GM13976 (cell line): ENCODE measurements around the gene MRPL53.
A peak's percentile ranks its signal among the peaks of the same experiment; 100 is the strongest.
"Not testable (repeated sequence)": the region's sequence is repeated elsewhere in the genome, so short reads cannot be mapped to it uniquely, and the experiment has no call there.

ENCODE experiments used
- DNase-seq: peaks from one replicate; pipeline ENCODE4 v3.0.0; 2012; ENCODE audit warnings: low spot score
- CTCF ChIP-seq: IDR thresholded peaks from 2 replicates; pipeline ENCODE4 v1.5.1; 2012; ENCODE audit warnings: borderline replicate concordance, mild to moderate bottlenecking; ENCODE audit not compliant: insufficient read depth; ENCODE audit errors: extremely low read depth, missing control alignments, control extremely low read depth
- in situ Hi-C: fragments of 300-500 bp; cut with MboI; formaldehyde crosslinking; loops from one replicate; pipeline ENCODE4 v1.12.0; 2022; ENCODE audit warnings: low sequenced_read_pairs, mixed read lengths, inconsistent platforms; ENCODE audit not compliant: unreplicated experiment

Gene MRPL53

GRCh38 chr2:74462054-74462785 lies 10.3 kb downstream of the MRPL53 start:
- in situ Hi-C loops, result no loop called here
- no peak for DNase-seq
- TF ChIP-seq CTCF, result no peak

- no peak for DNase-seq
- in situ Hi-C loops, result no loop called here
- peak; percentile 14 for TF ChIP-seq CTCF
These were observed 11.1 kb downstream of the MRPL53 start for GRCh38 chr2:74461187-74462053.

- in situ Hi-C loops, DNase-seq: not testable (repeated sequence)
These were observed 12.3 kb downstream of the MRPL53 start for GRCh38 chr2:74460187-74460586.

- in situ Hi-C loops, DNase-seq: not testable (repeated sequence)
These were observed 12.9 kb downstream of the MRPL53 start for GRCh38 chr2:74459503-74460118.

GRCh38 chr2:74458938-74459363 lies 13.5 kb downstream of the MRPL53 start:
- in situ Hi-C loops, result no loop called here
- DNase-seq, result no peak
- no peak for TF ChIP-seq CTCF

- TF ChIP-seq CTCF, result no peak
- in situ Hi-C loops, result no loop called here
- DNase-seq, result peak; percentile 95
These were observed 14.1 kb downstream of the MRPL53 start, which contains the start of gene WBP1 for GRCh38 chr2:74458132-74458937. WBP1 (plus strand) TSS chr2:74458438; CDS start chr2:74458603, 165 bp downstream.

GRCh38 chr2:74457549-74458131 lies 14.8 kb downstream of the MRPL53 start:
- TF ChIP-seq CTCF, result no peak
- in situ Hi-C loops, result no loop called here
- peak; percentile 81 for DNase-seq
